ENCODE results near the gene ZGPAT. TPM values are rescaled to one million over a fixed set of nuclear protein-coding genes. Genes with fewer than 3 reads are reported as not detected.

Gene ZGPAT
- total RNA-seq, 2 donors from 2014 or later = 32.6 to 41.1 TPM

GRCh38 chr20:63734946-63735858 lies 27.4 kb downstream of the ZGPAT start:
- peaks cover 29% of the 10 kb centered on the region for H3K36me3 ChIP-seq
- no peak for ATAC-seq (ENCODE audit: insufficient number of reproducible peaks, low FRiP score, low read depth)
- no peaks in the 10 kb centered on the region for H3K27me3 ChIP-seq (replicated peaks; ENCODE audit: insufficient read depth)
- no peak overlapping the region for H3K4me3 ChIP-seq
- TF ChIP-seq, protein P1, sequence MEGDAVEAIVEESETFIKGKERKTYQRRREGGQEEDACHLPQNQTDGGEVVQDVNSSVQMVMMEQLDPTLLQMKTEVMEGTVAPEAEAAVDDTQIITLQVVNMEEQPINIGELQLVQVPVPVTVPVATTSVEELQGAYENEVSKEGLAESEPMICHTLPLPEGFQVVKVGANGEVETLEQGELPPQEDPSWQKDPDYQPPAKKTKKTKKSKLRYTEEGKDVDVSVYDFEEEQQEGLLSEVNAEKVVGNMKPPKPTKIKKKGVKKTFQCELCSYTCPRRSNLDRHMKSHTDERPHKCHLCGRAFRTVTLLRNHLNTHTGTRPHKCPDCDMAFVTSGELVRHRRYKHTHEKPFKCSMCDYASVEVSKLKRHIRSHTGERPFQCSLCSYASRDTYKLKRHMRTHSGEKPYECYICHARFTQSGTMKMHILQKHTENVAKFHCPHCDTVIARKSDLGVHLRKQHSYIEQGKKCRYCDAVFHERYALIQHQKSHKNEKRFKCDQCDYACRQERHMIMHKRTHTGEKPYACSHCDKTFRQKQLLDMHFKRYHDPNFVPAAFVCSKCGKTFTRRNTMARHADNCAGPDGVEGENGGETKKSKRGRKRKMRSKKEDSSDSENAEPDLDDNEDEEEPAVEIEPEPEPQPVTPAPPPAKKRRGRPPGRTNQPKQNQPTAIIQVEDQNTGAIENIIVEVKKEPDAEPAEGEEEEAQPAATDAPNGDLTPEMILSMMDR (IDR thresholded peaks at IDR 0.05) = no peak
- DNase-seq (ENCODE audit: low spot score) = no peak
- no peak overlapping the region for H3K27ac ChIP-seq
- H3K9me3 ChIP-seq = no peaks in the 10 kb centered on the region
- peaks cover 8 to 12% of the 10 kb centered on the region in 2 donors for H3K4me1 ChIP-seq (ENCODE audit: control insufficient read depth in 1 of 2, low read depth in 2 of 2)

- TF ChIP-seq, protein P1 (IDR thresholded peaks at IDR 0.05) = no peak
- Histone ChIP-seq H3K4me3 (peak within 1 kb of the TSS; percentile 44), H3K4me1 (ENCODE audit: control insufficient read depth in 1 of 2, low read depth in 2 of 2) (peaks cover 9 to 15% of the 10 kb centered on the region in 2 donors), H3K27ac (no peak within 1 kb of the TSS), H3K36me3 (peaks cover 29% of the 10 kb centered on the region), H3K27me3 (replicated peaks; ENCODE audit: insufficient read depth) (no peaks in the 10 kb centered on the region), H3K9me3 (no peaks in the 10 kb centered on the region)
- ATAC-seq (ENCODE audit: insufficient number of reproducible peaks, low FRiP score, low read depth) = no peak
- no peak for DNase-seq (ENCODE audit: low spot score)
Observed at GRCh38 chr20:63735859-63736718, 28.2 kb downstream of the ZGPAT start, which contains the start of gene LIME1. Gene LIME1 (plus strand): TSS chr20:63736664. CDS start chr20:63737550, 886 bp downstream.

GRCh38 chr20:63736893-63737694 lies 29.3 kb downstream of the ZGPAT start:
- Histone ChIP-seq H3K27me3 (replicated peaks; ENCODE audit: insufficient read depth) (no peaks in the 10 kb centered on the region), H3K4me3 (peak overlapping the region; percentile 44), H3K36me3 (peaks cover 37% of the 10 kb centered on the region), H3K4me1 (ENCODE audit: control insufficient read depth in 1 of 2, low read depth in 2 of 2) (peaks cover 17 to 24% of the 10 kb centered on the region in 2 donors), H3K27ac (no peak overlapping the region), H3K9me3 (no peaks in the 10 kb centered on the region)
- DNase-seq (ENCODE audit: low spot score) (no peak), ATAC-seq (ENCODE audit: insufficient number of reproducible peaks, low FRiP score, low read depth) (no peak)
- TF ChIP-seq, protein P1 (IDR thresholded peaks at IDR 0.05) = no peak

GRCh38 chr20:63737695-63737944 lies 29.8 kb downstream of the ZGPAT start:
- Histone ChIP-seq H3K27me3 (replicated peaks; ENCODE audit: insufficient read depth) (no peaks in the 10 kb centered on the region), H3K27ac (no peak overlapping the region), H3K4me3 (peak overlapping the region; percentile 44), H3K36me3 (peaks cover 39% of the 10 kb centered on the region), H3K4me1 (ENCODE audit: control insufficient read depth in 1 of 2, low read depth in 2 of 2) (peaks cover 17 to 24% of the 10 kb centered on the region in 2 donors), H3K9me3 (no peaks in the 10 kb centered on the region)
- no peak for ATAC-seq (ENCODE audit: insufficient number of reproducible peaks, low FRiP score, low read depth)
- TF ChIP-seq, protein P1 (IDR thresholded peaks at IDR 0.05) = no peak
- no peak for DNase-seq (ENCODE audit: low spot score)
